Tibial artery (tissue), 4 donors: ENCODE data around the gene GALNT6.

Source experiments
- DNase-seq, 2 donors: peaks; one replicate each; pipeline ENCODE4 v3.0.0-alpha.2; 2019
- H3K27ac ChIP-seq, 2 donors: fragments of 200-600 bp; sonication (generic) in 1 of 2; 1 replicate in 1 of 2; 2 replicates in 1 of 2; pipeline ENCODE4 v1.5.1; 2018 to 2019; ENCODE audit warnings: mild to moderate bottlenecking in 1 of 2
- H3K27me3 ChIP-seq, 2 donors: fragments of 200-600 bp; sonication (generic) in 1 of 2; one replicate each; pipeline versions ENCODE4 v1.5.1 to v1.6.0; 2016 to 2019
- H3K36me3 ChIP-seq, 3 donors: fragments of 200-600 bp; sonication (generic) in 2 of 3; one replicate each; pipeline ENCODE4 v1.5.1; 2016 to 2019; ENCODE audit warnings: mild to moderate bottlenecking in 2 of 3
- H3K4me1 ChIP-seq, 4 donors: fragments of 200-600 bp; sonication (generic) in 2 of 4; 1 replicate in 3 of 4; 2 replicates in 1 of 4; pipeline ENCODE4 v1.5.1; 2016 to 2019
- H3K4me3 ChIP-seq, 2 donors: fragments of 200-600 bp; sonication (generic) in 1 of 2; 1 replicate in 1 of 2; 2 replicates in 1 of 2; pipeline ENCODE4 v1.5.1; 2018 to 2019; ENCODE audit warnings: mild to moderate bottlenecking in 2 of 2
- H3K9me3 ChIP-seq, 3 donors: fragments of 200-600 bp; sonication (generic) in 1 of 3; one replicate each; pipeline ENCODE4 v1.5.1; 2016 to 2019
- intact Hi-C: fragments of 100-400 bp; cut with DNase I; formaldehyde crosslinking; loops from one replicate; pipeline ENCODE4 v1.15.0; 2023; ENCODE audit warnings: low total_unique reads
- TF ChIP-seq, protein P1 (sequence below), 2 experiments: fragments of 200-600 bp in 1 of 2; fragments of 450-650 bp in 1 of 2; IDR thresholded peaks; one replicate each; pipeline ENCODE4 v1.5.1; 2017 to 2019; ENCODE audit warnings: antibody characterized with exemption in 2 of 2, mild to moderate bottlenecking in 1 of 2, moderate library complexity in 1 of 2

GALNT6 gene

DNA sequence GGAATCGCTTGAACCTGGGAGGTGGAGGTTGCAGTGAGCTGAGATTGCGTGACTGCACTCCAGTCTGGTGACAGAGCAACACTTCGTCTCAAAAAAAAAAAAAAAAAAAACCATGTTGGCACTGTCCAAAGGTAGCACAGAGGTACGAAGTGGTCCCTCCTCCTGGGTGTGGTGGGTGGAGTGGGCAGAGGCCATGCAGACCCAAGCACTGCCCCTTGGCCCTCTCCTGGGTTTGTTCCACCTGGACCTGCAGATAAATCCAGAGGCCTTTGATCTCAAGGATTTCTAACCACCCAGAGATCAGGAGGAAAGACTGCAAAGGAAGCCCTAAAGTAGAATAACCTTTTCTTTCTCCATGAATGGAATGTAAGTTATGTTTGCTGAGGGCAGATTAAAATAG is 8.7 kb upstream of the GALNT6 start:
- TF ChIP-seq, protein P1, sequence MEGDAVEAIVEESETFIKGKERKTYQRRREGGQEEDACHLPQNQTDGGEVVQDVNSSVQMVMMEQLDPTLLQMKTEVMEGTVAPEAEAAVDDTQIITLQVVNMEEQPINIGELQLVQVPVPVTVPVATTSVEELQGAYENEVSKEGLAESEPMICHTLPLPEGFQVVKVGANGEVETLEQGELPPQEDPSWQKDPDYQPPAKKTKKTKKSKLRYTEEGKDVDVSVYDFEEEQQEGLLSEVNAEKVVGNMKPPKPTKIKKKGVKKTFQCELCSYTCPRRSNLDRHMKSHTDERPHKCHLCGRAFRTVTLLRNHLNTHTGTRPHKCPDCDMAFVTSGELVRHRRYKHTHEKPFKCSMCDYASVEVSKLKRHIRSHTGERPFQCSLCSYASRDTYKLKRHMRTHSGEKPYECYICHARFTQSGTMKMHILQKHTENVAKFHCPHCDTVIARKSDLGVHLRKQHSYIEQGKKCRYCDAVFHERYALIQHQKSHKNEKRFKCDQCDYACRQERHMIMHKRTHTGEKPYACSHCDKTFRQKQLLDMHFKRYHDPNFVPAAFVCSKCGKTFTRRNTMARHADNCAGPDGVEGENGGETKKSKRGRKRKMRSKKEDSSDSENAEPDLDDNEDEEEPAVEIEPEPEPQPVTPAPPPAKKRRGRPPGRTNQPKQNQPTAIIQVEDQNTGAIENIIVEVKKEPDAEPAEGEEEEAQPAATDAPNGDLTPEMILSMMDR (IDR thresholded peaks at IDR 0.05): no peak
- Histone ChIP-seq H3K27ac (no peak overlapping the region), H3K4me3 (no peak overlapping the region), H3K9me3 (no peaks in the 10 kb centered on the region), H3K36me3 (no peaks in the 10 kb centered on the region), H3K27me3 (peaks cover 0 to 21% of the 10 kb centered on the region in 2 donors), H3K4me1 (no peaks in the 10 kb centered on the region)
- DNase-seq: no peak
- intact Hi-C loops: no loop called here

- Histone ChIP-seq H3K9me3 (no peaks in the 10 kb centered on the region), H3K4me1 (peaks cover 0 to 4% (median 2%) of the 10 kb centered on the region in 4 donors), H3K36me3 (no peaks in the 10 kb centered on the region), H3K27me3 (peaks cover 0 to 35% of the 10 kb centered on the region in 2 donors), H3K4me3 (no peak overlapping the region), H3K27ac (no peak overlapping the region)
- intact Hi-C loops: no loop called here
- DNase-seq: no peak
- TF ChIP-seq, protein P1 (IDR thresholded peaks at IDR 0.05): no peak
Observed at GRCh38 chr12:51397670-51398069, 6.5 kb upstream of the GALNT6 start.

DNA sequence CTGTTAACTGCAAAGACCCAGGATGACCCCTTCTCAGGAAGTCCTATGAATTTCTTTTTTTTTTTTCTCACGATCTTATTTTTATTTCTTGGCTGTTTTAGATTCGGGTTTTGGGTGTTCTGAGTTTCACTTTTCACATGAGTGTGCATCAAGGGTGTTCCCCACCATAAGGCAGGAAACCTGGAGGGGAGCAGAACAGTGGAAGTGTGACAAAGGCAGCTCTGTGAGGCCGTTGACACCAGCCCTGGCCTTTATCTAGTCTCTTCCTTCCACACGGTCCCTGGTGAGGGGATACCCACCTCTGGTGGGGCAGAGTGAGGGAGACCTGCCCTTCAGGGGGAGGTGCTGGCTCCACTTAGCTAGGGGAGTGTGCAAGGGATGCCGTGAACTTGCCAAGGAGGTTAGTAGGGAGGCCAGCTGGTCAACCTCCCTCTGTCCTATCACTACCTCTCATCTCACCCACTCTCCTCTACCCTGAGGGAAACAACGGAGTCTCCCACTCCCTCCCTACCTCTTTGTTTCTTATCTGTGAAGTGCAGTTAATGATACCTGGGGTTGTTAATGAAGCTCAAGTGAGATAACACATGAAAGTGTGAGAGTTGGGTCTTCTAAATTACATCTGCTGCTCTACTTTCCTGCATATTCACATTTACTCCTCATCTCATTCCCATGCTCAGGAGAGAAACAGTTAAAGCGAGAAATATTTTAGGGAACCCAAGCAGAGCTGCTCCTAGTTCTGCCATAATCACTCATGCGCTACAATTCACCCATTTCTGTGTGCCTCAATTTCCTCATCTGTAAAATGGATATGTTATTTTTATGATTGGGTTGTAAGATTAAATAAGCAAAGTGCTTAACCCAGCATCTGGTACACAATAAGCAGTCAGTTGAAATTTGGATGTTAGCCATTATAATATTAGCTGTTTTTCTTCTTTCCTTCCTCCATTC is 4.4 kb upstream of the GALNT6 start:
- Histone ChIP-seq H3K4me1 (peaks cover 0 to 25% (median 14%) of the 10 kb centered on the region in 4 donors), H3K9me3 (no peaks in the 10 kb centered on the region), H3K36me3 (no peaks in the 10 kb centered on the region), H3K4me3 (no peak overlapping the region), H3K27ac (no peak overlapping the region), H3K27me3 (peaks cover 0 to 34% of the 10 kb centered on the region in 2 donors)
- DNase-seq: no peak
- intact Hi-C loops: loop anchor here (2.0 kb wide), 1 partner anchor 59 kb away; no protein-coding TSS in a partner anchor
- TF ChIP-seq, protein P1 (IDR thresholded peaks at IDR 0.05): no peak

DNA sequence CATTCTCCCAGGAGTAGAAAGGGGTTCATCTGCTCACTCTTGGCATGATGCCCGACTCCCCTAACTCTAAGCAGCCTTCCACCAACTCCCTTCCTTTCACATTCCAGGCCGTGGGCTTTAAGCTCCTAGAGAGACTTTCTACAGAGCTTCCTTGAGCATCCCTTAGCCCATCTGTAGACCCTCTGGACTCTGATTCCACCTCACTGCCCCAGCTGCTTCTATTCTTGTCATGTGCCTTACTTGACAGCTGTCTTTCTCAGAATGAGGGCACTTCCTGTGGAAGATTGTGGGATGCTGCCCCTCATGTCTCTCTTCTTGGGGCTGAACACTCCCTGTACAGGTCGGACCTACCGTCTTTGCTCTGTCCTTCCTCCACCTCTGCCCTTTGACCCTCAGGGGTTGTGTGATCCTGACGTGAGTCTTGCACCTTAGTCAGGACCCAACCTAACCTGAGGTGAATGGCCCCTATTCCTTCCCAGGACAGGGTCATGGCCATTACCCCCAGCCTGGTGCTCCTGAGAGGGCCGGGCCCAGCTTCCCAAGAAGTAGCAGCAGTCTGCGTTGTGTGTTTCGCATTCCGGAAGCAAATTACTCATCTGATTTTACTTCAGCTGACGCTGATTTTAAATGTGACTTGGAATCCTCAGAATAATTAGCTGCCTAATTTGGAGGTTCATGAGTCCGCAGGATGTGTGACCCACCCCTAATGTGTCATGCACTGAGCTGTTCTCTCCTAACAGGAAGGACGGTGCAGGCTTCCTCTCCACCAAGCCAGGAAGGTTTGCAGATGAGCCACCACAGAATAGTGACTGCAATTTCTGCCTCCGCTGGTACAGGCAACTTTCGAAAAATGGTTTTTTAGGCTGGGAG is 2.7 kb upstream of the GALNT6 start:
- Histone ChIP-seq H3K36me3 (no peaks in the 10 kb centered on the region), H3K4me1 (peaks cover 0 to 28% (median 14%) of the 10 kb centered on the region in 4 donors), H3K9me3 (no peaks in the 10 kb centered on the region), H3K4me3 (no peak overlapping the region), H3K27ac (no peak overlapping the region), H3K27me3 (peaks cover 0 to 28% of the 10 kb centered on the region in 2 donors)
- TF ChIP-seq, protein P1 (IDR thresholded peaks at IDR 0.05): no peak
- intact Hi-C loops: loop anchor here (2.0 kb wide), 1 partner anchor 61 kb away; no protein-coding TSS in a partner anchor
- no peak for DNase-seq

GRCh38 chr12:51392556-51393237 is 1.5 kb upstream of the GALNT6 start:
- DNase-seq: no peak
- Histone ChIP-seq H3K9me3 (no peaks in the 10 kb centered on the region), H3K4me1 (peaks cover 0 to 28% (median 14%) of the 10 kb centered on the region in 4 donors), H3K4me3 (peak overlapping the region; percentile 51 to 56), H3K27me3 (peaks cover 0 to 25% of the 10 kb centered on the region in 2 donors), H3K36me3 (no peaks in the 10 kb centered on the region), H3K27ac (no peak overlapping the region)
- TF ChIP-seq, protein P1 (IDR thresholded peaks at IDR 0.05): no peak
- intact Hi-C loops: no loop called here
